ENCODE data around the gene CD48.

Gene CD48

DNA sequence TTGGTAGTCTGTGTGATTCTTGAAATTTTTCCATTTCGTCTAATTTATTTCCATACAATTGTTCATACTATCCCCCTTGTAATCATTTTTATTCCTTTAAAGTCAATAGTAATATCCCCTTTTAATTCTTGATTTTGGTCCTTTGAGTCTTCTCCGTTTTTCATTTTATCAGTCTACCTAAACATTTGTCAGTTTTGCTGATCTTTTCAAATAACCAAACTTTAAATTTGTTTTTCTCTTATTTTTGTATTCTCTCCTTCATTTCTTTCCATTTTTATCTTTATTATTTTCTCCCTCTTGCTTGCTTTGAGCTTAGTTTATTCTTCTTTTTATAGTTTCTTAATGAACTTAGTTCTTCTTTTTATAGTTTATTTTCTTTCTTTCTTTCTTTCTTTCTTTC lies 43.7 kb downstream of the CD48 start:
- H3K27me3 ChIP-seq (ENCODE audit: control insufficient read depth, insufficient read depth, low read length, poor library complexity, severe bottlenecking), result no peaks in the 10 kb centered on the region
- H3K9me3 ChIP-seq (ENCODE audit: control insufficient read depth, low read length), result no peaks in the 10 kb centered on the region
- no peaks in the 10 kb centered on the region for H3K4me1 ChIP-seq (ENCODE audit: control insufficient read depth, insufficient read depth, low read length)
- no peak overlapping the region for H3K27ac ChIP-seq (ENCODE audit: insufficient read depth, low read depth, low read length, poor library complexity, severe bottlenecking)
- H3K36me3 ChIP-seq (ENCODE audit: control insufficient read depth, insufficient read depth, low read length), result no peaks in the 10 kb centered on the region
- H3K4me3 ChIP-seq (ENCODE audit: insufficient read depth, low read depth, low read length), result no peak overlapping the region
- WGBS, 2 experiments, result 85 to 92% methylated on average over 2 of the region's 2 CpGs

DNA sequence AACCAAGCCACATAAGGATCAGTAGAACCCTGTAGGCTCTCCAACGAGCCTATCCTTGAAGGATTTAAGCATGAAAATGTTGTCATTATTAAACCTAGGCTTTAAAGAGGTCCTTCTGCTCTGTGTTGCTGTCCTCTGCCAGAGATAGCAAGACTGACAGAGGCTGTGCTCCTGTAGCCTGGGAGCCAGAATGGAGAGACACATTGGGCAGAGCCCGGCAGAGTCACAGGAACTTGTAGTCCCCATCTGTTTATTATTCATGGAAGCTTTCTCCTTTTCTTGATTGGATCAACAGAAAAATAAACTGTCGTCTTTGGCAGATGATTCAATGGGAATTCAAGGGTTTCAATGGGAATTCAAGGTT lies 45.6 kb downstream of the CD48 start:
- H3K4me1 ChIP-seq (ENCODE audit: control insufficient read depth, insufficient read depth, low read length), result no peaks in the 10 kb centered on the region
- no peaks in the 10 kb centered on the region for H3K9me3 ChIP-seq (ENCODE audit: control insufficient read depth, low read length)
- H3K4me3 ChIP-seq (ENCODE audit: insufficient read depth, low read depth, low read length), result no peak overlapping the region
- no peaks in the 10 kb centered on the region for H3K27me3 ChIP-seq (ENCODE audit: control insufficient read depth, insufficient read depth, low read length, poor library complexity, severe bottlenecking)
- no peak overlapping the region for H3K27ac ChIP-seq (ENCODE audit: insufficient read depth, low read depth, low read length, poor library complexity, severe bottlenecking)
- WGBS, 2 experiments, result 84 to 91% methylated on average over 3 of the region's 3 CpGs
- no peaks in the 10 kb centered on the region for H3K36me3 ChIP-seq (ENCODE audit: control insufficient read depth, insufficient read depth, low read length)

DNA sequence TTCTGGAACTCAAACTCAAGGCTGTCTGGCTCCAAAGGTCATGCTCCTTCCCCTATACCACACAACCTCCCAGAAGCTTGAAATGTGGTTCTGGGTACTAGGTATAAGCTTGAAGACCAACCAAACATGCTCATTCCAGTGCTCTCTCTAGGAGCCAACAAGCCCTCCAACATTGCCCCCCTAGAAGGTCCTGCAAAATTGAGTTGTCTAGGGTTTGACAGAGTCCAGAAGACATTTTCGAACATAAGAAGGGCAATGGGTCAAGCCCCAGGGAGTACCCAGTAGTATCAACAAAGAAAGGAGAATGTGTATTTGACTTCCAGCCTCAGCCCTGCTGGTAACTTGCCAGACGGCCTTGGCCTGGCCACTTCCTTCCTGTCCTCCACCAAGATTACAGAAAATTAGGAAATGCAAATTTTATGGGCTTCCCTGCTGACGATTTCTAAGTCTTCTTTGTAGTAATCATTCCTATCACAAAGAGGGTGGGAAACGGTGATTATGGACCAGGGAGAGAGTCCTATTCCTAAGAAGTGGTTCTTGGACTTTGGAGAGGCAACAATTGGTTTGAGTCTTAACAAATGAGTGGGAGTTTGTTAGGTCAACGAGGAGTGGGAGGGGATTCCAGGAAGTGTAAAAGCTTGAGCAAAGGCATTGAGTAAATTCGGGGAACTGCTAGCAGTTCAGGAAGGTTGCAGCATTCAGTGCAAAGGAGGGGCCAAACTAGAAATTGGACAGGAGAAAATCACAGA lies 46.1 kb downstream of the CD48 start:
- Histone ChIP-seq H3K9me3 (ENCODE audit: control insufficient read depth, low read length) (no peaks in the 10 kb centered on the region), H3K36me3 (ENCODE audit: control insufficient read depth, insufficient read depth, low read length) (no peaks in the 10 kb centered on the region), H3K27me3 (ENCODE audit: control insufficient read depth, insufficient read depth, low read length, poor library complexity, severe bottlenecking) (no peaks in the 10 kb centered on the region), H3K4me1 (ENCODE audit: control insufficient read depth, insufficient read depth, low read length) (no peaks in the 10 kb centered on the region), H3K27ac (ENCODE audit: insufficient read depth, low read depth, low read length, poor library complexity, severe bottlenecking) (no peak overlapping the region), H3K4me3 (ENCODE audit: insufficient read depth, low read depth, low read length) (no peak overlapping the region)
- 74 to 75% methylated on average over 6 of the region's 6 CpGs for WGBS, 2 experiments

DNA sequence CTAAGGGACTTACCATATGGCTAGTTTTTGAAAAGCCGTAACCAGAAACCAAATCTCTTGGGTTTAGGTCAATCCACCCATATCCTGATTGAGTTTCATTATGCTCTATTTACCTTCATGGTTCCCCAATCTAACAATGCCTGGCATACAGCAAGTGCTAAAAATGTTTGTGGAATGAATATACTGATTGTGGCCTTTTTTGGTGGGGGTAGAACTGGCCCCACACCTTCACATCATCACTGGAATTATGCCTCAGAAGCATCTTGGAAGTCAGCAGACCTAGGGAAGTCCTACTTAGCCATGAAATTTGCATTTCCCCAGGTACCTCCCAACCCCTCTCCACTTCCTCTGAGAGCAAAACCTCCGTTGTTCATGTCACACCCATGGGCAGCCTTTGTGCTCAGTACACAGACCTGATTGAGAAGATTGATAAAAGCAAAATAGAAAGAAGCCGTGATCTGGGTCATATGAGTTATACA lies 47.0 kb downstream of the CD48 start:
- no peaks in the 10 kb centered on the region for H3K36me3 ChIP-seq (ENCODE audit: control insufficient read depth, insufficient read depth, low read length)
- H3K4me1 ChIP-seq (ENCODE audit: control insufficient read depth, insufficient read depth, low read length), result no peaks in the 10 kb centered on the region
- no peak overlapping the region for H3K4me3 ChIP-seq (ENCODE audit: insufficient read depth, low read depth, low read length)
- 80 to 88% methylated on average over 2 to 3 of the region's 3 CpGs for WGBS, 2 experiments
- peaks cover under 1% of the 10 kb centered on the region for H3K9me3 ChIP-seq (ENCODE audit: control insufficient read depth, low read length)
- H3K27me3 ChIP-seq (ENCODE audit: control insufficient read depth, insufficient read depth, low read length, poor library complexity, severe bottlenecking), result no peaks in the 10 kb centered on the region
- H3K27ac ChIP-seq (ENCODE audit: insufficient read depth, low read depth, low read length, poor library complexity, severe bottlenecking), result no peak overlapping the region

DNA sequence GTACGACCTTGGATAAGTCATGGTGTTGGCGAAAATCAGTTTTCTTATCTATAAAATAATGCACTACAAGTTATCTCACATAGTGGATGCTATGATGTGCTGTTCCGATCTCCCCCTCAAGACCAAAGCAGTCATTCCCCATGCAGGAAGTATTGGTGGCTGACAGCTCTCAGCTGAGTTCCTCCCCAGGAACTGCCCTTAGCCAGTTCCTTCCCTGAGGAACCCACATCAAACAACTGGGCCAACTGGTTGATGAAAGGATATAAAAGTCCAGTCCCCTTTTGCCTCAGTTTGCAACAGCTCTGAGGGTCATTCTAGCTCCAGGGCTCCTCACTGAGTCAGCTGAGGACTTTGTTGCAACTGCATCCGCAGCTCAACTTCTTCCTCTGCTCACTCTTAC lies 48.7 kb downstream of the CD48 start:
- Histone ChIP-seq H3K36me3 (ENCODE audit: control insufficient read depth, insufficient read depth, low read length) (no peaks in the 10 kb centered on the region), H3K27ac (ENCODE audit: insufficient read depth, low read depth, low read length, poor library complexity, severe bottlenecking) (no peak overlapping the region), H3K9me3 (ENCODE audit: control insufficient read depth, low read length) (peaks cover 2% of the 10 kb centered on the region), H3K27me3 (ENCODE audit: control insufficient read depth, insufficient read depth, low read length, poor library complexity, severe bottlenecking) (no peaks in the 10 kb centered on the region), H3K4me1 (ENCODE audit: control insufficient read depth, insufficient read depth, low read length) (no peaks in the 10 kb centered on the region), H3K4me3 (ENCODE audit: insufficient read depth, low read depth, low read length) (no peak overlapping the region)
- 94 to 99% methylated on average over 2 to 4 of the region's 4 CpGs for WGBS, 2 experiments

DNA sequence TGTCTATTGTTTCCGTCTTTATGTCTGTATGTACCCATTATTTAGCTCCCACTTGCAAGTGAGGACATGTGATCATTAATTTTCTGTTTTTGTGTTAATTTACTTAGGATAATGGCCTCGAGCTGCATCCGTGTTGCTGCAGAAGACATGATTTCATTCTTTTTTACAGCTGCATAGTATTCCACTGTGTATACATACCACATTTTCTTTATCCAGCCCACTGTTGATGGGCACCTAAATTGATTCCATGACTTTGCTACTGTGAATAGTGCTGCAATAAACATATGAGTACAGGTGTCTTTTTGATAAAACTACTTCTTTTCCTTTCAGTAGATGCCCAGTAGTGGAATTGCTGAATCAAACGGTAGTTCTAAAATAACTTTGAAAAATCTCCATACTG lies 52.1 kb downstream of the CD48 start:
- Histone ChIP-seq H3K27ac (ENCODE audit: insufficient read depth, low read depth, low read length, poor library complexity, severe bottlenecking) (no peak overlapping the region), H3K9me3 (ENCODE audit: control insufficient read depth, low read length) (peaks cover 2% of the 10 kb centered on the region), H3K4me1 (ENCODE audit: control insufficient read depth, insufficient read depth, low read length) (no peaks in the 10 kb centered on the region), H3K36me3 (ENCODE audit: control insufficient read depth, insufficient read depth, low read length) (no peaks in the 10 kb centered on the region), H3K4me3 (ENCODE audit: insufficient read depth, low read depth, low read length) (no peak overlapping the region), H3K27me3 (ENCODE audit: control insufficient read depth, insufficient read depth, low read length, poor library complexity, severe bottlenecking) (no peaks in the 10 kb centered on the region)
- 94% methylated on average over 4 of the region's 4 CpGs for WGBS, 2 experiments

DNA sequence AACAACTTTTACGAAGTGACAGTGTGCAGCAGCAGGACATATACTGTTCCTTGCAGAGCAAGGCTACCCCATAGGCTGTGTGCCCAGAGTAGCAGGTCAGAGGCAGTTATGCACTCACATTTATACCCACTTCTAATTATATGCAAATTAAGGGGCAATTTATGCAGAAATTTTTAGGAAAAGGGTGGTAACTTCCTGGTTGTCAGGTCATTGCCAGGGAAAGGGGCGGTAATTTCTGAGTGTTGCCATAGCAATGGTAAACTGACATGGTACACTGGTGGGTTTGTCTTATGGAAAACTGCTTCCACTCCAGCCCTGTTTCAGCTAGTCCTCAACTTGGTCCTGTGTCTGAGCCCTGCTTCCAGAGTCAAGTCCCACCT lies 52.8 kb downstream of the CD48 start:
- H3K36me3 ChIP-seq (ENCODE audit: control insufficient read depth, insufficient read depth, low read length), result no peaks in the 10 kb centered on the region
- no peaks in the 10 kb centered on the region for H3K27me3 ChIP-seq (ENCODE audit: control insufficient read depth, insufficient read depth, low read length, poor library complexity, severe bottlenecking)
- peaks cover 2% of the 10 kb centered on the region for H3K9me3 ChIP-seq (ENCODE audit: control insufficient read depth, low read length)
- no peaks in the 10 kb centered on the region for H3K4me1 ChIP-seq (ENCODE audit: control insufficient read depth, insufficient read depth, low read length)
- WGBS, 2 experiments, result 93% methylated on average over 2 of the region's 2 CpGs
- no peak overlapping the region for H3K27ac ChIP-seq (ENCODE audit: insufficient read depth, low read depth, low read length, poor library complexity, severe bottlenecking)
- H3K4me3 ChIP-seq (ENCODE audit: insufficient read depth, low read depth, low read length), result no peak overlapping the region

DNA sequence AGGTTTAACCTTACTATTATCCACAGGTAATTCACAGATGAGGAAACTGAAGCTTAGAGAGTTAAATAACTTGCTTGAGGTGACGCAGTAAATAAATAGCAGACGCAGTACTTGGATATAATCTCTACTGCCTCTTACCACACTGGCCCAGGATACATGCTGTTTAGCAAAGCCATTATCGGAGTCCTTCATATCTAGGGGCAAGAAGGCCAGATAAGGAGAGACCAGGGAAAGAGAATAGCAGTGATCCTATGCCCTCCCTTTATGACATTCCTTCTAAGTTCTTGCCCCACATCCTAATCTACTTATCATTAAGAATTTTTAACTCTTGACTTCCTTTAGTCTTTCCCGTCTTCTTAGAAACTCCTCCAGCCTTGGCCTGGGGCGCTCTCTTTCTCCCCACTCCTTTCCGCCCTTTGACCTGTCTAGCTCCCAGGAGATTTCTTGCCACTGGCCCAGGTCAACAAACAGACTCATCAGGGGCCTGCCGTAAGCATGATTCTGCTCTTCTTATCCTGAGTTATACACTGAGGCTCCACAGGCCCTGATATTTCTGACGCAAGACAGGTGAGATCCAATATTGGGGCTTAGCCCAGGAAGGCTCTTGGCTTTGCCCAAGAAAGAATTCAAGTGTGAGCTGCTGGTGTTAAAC lies 53.3 kb downstream of the CD48 start:
- Histone ChIP-seq H3K4me3 (ENCODE audit: insufficient read depth, low read depth, low read length) (no peak overlapping the region), H3K36me3 (ENCODE audit: control insufficient read depth, insufficient read depth, low read length) (no peaks in the 10 kb centered on the region), H3K27me3 (ENCODE audit: control insufficient read depth, insufficient read depth, low read length, poor library complexity, severe bottlenecking) (no peaks in the 10 kb centered on the region), H3K9me3 (ENCODE audit: control insufficient read depth, low read length) (peaks cover 2% of the 10 kb centered on the region), H3K27ac (ENCODE audit: insufficient read depth, low read depth, low read length, poor library complexity, severe bottlenecking) (no peak overlapping the region), H3K4me1 (ENCODE audit: control insufficient read depth, insufficient read depth, low read length) (no peaks in the 10 kb centered on the region)
- WGBS, 2 experiments, result 95 to 97% methylated on average over 8 of the region's 8 CpGs

DNA sequence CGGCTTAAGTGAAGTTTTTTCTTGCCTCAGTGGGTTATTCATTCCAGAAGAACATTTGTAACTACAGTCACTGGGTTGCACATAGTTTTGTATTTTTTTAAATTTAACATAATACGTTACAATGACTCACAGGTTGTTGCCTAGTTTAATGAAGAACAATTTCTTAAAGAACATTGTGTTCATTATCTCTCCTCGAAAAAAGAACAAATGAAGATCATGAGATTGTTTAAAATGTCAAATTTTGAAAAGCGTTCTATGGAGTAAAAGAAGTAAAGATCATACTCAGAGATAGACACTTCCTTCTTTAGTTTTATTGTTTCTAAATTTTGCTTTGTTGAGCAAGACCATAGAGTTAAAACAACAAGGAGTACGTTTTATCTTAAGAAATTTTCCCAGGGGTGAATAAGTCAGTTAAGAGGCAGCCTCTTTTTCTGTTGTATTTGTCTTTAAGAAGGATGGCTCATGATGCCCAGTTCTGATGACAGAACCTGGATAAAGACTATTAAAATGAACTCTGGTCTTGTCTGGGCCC lies 54.3 kb downstream of the CD48 start:
- 96 to 98% methylated on average over 4 to 5 of the region's 5 CpGs for WGBS, 2 experiments
- no peak overlapping the region for H3K4me3 ChIP-seq (ENCODE audit: insufficient read depth, low read depth, low read length)
- H3K9me3 ChIP-seq (ENCODE audit: control insufficient read depth, low read length), result peaks cover 2% of the 10 kb centered on the region
- no peaks in the 10 kb centered on the region for H3K27me3 ChIP-seq (ENCODE audit: control insufficient read depth, insufficient read depth, low read length, poor library complexity, severe bottlenecking)
- no peak overlapping the region for H3K27ac ChIP-seq (ENCODE audit: insufficient read depth, low read depth, low read length, poor library complexity, severe bottlenecking)
- H3K4me1 ChIP-seq (ENCODE audit: control insufficient read depth, insufficient read depth, low read length), result no peaks in the 10 kb centered on the region
- H3K36me3 ChIP-seq (ENCODE audit: control insufficient read depth, insufficient read depth, low read length), result no peaks in the 10 kb centered on the region

DNA sequence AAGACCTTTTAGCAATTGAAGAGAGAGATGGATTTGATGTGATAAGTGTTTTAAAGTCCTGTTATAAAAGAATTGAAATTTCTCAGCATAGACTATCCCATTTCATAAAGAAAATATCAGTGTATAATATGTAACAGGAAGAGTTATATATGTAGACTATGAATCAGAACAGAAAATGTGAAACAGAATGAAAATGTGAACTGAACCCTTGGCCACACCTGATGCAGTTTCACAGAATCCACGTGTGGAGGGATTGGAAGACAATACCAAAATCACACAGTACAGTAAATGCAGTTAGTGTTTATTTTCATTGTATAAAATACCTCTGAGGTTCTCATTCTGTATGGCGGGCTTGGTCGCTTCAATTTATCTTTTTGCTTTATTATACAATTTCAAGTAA lies 54.9 kb downstream of the CD48 start:
- peaks cover 2% of the 10 kb centered on the region for H3K9me3 ChIP-seq (ENCODE audit: control insufficient read depth, low read length)
- 90 to 100% methylated on average over 2 to 3 of the region's 3 CpGs for WGBS, 2 experiments
- no peaks in the 10 kb centered on the region for H3K27me3 ChIP-seq (ENCODE audit: control insufficient read depth, insufficient read depth, low read length, poor library complexity, severe bottlenecking)
- no peaks in the 10 kb centered on the region for H3K4me1 ChIP-seq (ENCODE audit: control insufficient read depth, insufficient read depth, low read length)
- H3K36me3 ChIP-seq (ENCODE audit: control insufficient read depth, insufficient read depth, low read length), result no peaks in the 10 kb centered on the region
- H3K27ac ChIP-seq (ENCODE audit: insufficient read depth, low read depth, low read length, poor library complexity, severe bottlenecking), result no peak overlapping the region
- H3K4me3 ChIP-seq (ENCODE audit: insufficient read depth, low read depth, low read length), result no peak overlapping the region

All from ectodermal cell (in vitro differentiated cells).